T1000 (cell line): ENCODE results near the gene DRAM1.
"Not testable (repeated sequence)": the region's sequence is repeated elsewhere in the genome, so short reads cannot be mapped to it uniquely, and the experiment has no call there.

Source experiments
- DNase-seq: peaks from one replicate; lab custom pipeline; 2025; ENCODE audit warnings: mixed read lengths; lab: John Stamatoyannopoulos, UW

DRAM1 gene

DNA sequence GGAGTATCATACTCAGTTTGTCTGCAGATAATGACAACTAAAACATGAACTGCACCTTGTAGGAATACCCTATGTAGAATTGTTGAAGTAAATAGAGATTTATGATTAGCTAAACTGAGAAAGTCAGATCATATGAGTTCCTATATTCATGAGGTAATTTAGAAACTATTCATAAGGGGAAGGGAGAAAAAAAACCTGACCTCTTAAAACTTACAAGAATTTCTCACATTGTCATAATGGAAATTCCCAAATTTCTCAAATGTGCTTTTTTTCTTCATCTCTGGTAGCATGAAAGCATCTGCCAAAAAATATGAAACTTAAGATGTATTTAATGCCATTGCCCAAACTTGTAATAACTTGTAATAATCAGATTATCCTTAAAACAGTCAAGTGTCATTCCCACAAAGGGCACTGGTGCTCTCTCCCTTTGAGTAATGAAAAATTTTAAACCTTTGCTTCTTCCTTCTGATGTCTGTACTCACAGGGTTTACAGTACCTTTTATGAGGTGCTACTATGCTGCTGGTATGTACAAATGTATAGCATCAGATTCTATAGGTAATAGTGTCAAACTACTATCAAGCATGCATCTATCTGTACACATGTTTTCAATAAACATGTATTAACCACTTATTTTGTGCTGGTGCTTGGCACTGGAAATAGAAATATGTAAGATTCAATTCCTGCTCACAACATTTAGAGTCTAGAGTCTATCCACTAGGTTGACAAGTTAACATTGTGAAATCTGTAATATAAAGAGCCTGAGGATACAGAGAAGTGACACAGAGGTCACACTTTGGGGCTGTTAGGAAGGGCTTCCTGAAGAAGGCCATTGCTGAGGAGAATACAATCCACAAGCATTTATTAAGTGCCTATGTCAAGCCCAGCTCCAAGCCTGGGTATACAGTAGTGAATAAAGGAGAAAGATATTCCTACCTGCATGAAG is 17.4 kb upstream of the DRAM1 start:
- no peak for DNase-seq

DNA sequence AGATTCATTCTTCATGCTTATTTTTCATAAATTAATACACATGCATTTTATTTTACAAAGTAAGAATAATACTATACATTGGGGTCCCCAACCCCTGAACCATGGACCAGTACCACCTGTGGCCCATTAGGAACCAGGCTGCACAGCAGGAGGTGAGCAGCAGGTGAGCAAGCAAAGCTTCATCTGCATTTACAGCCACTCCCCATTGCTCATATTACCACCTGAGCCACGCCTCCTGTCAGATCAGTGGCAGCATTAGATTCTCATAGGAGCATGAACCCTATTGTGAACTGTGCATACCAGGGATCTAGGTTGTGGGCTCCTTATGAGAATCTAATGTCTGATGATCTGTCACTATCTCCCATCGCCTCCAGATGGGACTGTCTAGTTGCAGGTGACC is 15.7 kb upstream of the DRAM1 start:
- not testable (repeated sequence) for DNase-seq

DNA sequence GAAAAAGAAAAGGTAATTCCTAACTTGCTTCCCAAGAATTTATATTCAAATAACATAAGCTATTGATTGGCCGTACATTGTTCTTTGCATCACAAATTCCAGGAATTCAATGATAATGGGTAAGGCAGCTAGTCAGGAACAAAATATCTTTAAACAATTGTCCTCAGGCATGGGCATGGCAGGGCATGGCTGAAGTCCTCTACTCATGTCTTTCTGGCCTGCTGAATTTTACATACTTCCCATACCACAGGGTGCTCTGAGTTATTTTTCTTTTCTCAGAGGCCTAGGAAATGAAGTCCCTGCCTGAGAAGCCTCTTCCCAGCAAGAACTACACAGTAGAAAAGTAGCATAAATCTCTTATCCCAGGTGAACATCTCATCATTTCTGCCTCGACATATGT is 15.1 kb upstream of the DRAM1 start:
- DNase-seq, result no peak

DNA sequence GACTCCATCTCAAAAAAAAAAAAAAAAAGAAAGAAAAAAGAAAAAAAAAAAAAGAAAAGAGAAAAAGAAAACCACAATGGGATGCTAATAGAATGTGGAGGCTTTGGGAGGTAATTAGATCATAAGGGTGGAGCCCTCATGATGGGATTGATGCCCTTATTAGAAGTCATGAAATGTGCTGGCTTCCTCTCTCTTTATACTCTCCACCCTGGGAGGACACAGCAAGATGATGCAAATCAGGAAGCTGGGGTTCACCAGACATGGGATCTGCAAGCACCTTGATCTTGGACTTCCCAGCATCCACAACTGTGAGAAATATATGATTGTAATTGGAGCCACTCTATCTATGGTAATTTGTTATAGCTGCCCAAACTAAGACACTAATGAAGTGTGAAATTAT is 13.4 kb upstream of the DRAM1 start:
- DNase-seq, result no peak

DNA sequence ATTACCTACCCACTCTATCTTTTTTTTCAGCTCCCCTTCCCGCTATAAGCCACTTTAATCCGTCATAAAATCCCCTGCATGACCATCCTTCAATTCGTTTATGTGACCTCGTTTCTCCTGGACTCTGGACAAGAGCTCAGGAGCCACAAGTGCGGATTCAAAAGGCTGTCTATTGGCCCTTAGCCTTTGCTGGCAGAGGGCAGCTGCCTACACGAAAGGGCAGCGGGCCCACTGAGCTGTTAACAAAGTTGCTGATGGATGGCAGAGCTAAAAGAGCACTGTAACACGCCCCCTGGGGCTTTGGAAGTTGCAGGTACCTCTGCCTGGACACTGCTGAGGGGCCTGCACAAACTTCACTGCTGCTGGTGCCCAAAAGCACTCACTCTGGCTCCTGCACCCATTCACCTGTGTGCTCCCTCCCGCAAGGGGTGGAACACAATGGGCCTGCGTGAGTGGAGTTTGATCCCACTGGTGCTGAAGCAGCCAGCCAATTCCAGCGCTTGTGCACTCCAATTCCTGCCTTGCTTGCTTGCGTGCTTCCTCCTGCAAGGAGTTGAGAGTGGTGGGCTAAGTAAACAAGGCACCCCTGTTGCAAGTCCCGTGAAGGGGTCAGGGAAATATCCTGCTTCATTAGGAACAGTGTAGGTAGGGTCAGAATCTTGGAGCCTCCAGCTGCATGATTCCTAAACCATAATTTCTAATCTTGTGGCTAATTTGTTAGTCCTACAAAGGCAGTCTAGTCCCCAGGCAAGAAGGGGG is 10.6 kb upstream of the DRAM1 start:
- DNase-seq, result no peak

DNA sequence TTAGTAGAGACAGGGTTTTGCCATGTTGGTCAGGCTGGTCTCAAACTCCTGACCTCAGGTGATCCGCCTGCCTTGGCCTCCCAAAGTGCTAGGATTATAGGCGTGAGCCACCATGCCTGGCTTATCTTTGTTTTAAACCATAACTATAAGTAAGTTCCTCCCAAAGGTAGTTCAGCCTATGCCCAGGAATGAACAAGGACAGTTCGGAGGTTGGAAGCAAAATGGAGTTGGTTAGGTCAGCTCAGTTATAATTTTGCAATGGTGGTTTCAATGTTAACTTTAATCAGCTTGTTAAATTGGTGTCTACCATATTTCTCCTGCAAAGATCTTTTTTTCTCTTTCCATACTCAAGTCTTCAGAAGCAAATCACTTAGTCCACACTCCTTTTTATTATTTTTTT is 9.8 kb upstream of the DRAM1 start:
- DNase-seq, result not testable (repeated sequence)

DNA sequence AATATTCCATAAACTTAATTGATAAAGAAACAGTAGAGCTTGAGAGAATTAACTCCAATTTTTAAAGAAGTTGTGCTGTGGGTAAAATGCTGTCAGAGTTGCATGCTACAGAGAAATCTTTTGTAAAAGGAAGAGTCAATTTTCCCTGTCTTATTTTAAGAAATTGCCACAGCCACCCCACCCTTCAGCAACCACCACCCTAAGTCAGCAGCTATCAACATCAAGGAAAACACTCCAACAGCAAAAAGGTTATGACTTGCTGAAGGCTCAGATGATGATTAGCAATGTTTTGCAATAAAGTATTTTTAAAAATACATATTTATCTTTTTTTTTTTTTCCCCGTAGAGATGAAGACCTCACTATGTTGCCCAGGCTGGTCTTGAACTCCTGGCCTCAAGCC is 6.5 kb upstream of the DRAM1 start:
- DNase-seq, result no peak

DNA sequence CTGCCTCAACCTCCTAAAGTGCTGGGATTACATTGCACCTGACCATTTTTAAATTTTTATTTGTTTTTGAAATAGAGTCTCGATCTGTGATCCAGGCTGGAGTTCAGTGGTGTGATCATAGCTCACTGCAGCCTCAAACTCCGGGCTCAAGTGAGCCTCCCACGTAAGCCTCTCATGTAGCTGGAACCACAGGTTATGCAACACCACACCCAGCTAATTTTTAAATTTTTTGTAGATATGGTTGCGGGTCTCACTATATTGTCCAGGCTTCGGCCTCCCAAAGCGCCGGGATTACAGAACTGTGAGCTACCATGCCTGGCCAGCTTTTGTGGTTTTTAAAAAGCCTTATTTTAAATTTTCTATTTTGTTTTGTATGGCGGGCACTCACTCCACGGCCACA is 2.2 kb upstream of the DRAM1 start:
- no peak for DNase-seq

DNA sequence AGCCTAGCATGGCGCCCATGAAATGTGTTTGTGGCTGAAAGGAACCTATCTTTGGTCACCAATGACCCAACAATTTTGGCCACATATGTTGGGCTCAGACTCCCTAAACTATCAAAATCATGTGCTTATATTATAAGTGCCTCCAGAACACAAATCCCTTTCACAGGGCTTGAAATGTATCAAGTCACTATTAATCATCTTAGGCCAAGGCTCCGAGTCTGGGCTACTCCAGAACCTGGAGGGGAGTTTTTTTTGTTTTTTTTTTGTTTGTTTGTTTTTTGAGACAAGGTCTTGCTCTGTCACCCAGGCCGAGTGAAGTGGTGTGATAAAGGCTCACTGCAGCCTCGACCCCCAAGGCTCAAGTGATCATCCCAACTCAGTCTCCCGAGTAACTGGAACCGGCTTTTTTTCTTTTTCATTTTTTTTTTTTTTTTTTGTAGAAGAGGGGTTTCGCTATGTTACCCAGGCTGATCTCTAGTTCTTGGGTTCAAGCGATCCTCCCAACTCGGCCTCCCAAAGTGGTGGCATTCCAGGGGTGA is 989 bp upstream of the DRAM1 start:
- DNase-seq, result no peak

DNA sequence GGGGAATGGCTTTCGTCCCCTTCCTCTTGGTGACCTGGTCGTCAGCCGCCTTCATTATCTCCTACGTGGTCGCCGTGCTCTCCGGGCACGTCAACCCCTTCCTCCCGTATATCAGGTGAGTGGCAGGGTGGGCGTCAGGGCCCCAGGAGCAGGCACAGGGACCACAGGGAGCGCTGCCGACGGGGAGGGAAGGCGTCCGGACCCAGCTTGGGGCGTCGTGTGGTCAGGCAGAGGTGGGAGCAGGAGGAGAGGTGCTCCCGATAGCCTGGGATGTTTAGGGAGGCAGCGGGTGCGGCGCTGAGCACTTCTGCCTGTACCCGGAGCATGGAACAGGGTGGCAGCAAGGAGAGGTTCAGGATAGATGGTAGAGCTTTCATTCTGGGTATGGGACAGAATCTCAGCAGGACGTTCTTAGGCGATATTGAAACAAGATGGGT is 444 bp downstream of the DRAM1 start:
- DNase-seq, result no peak

DNA sequence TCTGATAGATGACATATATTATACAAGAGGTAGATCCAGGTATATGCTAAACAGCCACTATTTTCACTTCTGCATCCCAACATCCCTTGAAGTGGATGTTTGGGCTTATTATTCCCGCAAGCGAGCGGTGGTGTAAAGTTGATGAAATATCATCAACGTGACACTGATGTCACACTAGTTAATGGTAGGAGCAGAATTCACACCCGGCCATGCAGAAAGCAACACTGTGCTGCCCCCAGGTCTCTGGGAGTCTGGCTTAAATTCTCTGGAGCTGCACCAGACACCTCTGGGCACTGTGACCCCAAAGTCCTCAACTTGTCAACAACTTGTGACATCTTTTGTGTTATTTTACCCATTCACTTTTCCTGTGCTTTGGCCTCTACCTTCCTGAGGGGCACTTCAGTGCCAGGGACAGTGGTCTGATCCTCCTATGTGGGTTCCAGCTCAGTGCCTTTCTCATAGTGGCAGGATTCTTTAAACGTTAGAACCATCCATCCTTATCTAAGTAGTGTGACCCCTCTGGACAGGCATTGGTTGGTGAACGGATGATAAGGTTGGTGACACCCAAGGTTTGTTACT is 952 bp downstream of the DRAM1 start:
- no peak for DNase-seq

DNA sequence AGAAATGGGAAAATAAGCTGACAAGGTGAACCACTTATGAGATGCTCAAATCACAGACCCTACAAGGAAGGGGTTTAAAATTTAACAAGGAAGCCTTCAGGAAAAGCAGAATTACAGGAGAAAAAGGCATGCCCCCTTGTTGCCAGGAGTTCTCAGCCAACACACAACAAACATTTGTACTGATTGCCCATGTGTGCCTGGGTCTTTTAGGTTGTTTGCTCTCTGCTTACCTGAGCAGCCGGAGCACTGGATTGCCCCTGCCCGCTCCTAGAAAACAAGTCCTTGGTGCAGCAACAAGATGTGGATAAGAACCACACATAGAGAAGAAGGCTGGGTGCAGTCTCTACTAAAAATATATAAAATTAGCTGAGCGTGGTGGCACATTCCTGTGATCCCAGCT is 3.4 kb downstream of the DRAM1 start:
- no peak for DNase-seq

DNA sequence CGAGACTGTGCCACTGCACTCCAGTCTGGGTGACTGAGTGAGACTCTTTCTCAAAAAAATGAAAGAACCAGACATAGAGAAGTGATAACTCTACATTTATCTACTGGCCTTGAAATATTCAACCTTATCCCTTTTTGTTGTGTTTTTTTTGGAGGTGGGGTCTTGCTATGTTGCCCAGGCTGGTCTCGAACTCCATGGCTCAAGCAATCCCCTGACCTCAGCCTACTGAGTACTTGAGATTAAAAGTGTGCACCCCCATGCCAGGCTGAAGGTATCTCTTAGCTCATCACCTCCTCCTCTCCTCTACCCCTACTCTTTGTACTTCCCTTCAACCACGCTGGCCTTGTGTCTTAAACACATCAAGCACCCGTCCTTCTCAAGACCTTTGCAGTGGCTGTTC is 3.8 kb downstream of the DRAM1 start:
- DNase-seq, result no peak

DNA sequence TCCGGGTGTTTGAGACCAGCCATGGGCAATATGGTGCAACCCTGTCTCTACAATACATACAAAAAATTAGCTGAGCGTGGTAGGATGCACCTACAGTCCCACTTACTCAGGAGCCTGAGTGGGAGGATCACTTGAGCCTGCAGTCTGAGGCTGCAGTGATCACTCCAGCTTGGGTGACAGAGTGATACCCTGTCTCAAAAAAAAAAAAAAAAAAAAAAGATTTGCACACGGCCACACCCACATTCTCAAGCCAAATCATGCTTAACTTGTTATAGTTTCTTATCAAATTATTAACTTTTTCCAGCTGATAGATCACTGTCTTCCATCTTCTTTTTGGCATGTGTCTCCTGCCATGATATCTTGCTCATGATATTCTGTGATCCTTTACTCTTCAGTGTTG is 6.8 kb downstream of the DRAM1 start:
- DNase-seq, result no peak

DNA sequence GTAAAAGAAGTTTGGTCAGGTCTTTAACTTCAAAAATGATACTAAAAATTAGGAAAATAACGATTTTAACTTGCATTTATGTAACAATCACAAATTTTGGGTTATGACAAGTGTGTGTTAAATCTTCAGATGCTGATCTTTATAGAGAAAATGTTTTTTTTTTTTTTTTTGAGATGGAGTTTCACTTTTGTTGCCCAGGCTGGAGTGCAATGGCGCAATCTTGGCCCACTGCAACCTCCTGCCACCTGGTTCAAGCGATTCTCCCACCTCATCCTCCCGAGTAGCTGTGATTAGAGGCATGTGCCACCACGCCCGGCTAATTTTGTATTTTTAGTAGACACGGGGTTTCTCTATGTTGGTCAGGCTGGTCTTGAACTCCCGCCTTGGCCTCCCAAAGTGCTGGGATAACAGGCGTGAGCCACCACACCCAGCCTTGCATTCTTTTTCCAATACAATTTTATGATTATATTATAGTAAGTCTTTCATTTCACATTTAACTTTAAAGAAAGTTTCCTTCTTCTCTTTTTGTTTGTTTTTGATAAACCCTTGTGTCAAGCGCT is 7.5 kb downstream of the DRAM1 start:
- DNase-seq, result not testable (repeated sequence)

DNA sequence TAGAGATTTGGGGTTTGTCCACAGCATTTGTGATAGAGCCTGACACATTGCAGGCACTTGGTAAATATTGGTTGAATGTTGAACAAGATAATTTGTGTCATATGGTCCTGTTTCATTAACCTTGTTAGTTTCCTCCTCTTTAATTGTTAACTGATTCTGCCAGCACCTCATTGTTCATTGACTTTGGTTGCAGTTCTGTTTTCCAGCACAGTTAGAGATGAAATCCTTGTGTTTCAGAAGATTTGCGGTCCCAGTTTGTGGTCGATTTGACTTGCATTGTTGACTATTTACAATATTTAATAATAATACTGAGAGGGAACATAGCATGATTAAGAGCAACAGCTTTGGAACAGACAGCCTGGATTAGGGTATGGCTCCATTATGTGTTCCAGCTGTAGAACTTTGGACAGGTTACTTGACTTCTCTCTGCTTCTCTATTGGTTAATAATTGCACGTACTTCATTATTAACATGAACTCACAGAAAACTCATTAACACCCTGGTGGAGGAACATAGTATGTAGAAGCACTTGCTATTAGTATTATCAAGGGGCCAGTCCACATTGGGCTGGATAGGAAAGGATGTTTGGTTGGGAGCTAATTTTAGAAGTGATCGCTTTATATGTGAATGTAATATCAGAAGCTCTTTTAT is 8.7 kb downstream of the DRAM1 start:
- DNase-seq, result no peak

DNA sequence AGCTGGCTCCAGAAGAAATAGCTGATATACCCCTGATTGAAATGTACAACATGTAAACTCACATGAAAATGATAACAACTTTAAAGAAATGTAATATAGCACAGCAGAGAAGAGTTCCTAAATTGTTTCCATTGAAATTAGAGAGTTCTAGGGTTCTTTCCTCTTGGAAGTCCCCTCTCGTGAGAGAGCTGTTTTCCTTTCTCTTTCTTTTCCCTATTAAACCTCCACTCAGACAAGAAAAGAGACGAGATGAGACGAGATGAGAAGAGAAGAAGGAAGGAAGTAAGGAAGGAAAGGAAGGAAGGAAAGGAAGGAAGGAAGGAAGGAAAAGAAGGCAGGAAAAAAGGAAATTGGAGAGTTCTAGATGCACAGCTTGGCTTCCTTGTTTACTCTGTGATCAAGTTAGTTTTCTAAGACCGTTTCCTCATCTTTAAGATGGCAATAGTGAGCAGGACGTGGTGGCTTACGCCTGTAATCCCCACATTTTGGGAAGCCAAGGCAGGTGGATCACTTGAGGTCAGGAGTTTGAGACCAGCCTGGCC is 11.9 kb downstream of the DRAM1 start:
- no peak for DNase-seq

DNA sequence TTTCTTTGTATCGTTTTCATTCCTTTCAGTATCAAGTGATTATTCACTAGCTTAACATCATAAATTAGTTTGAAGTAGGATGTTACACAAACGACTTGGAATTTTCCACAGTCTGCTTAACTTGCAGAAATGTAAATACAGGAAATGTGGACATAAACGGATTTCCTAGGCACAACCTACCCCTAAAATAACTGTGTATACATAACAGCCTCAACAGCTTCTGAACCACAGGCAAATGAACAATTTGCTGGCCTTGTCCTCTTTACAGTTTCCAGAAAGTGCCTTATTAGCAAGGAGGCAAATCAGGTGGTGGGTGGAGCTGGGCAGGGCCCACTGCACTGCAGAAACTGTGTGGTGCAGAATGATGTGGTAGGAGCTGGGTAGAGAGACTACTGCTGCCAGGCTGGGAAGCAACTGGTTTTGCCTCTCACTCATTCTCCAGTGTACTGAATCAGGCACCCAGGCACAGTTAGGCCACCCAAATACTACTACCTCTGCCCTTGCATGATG is 14.1 kb downstream of the DRAM1 start:
- no peak for DNase-seq

DNA sequence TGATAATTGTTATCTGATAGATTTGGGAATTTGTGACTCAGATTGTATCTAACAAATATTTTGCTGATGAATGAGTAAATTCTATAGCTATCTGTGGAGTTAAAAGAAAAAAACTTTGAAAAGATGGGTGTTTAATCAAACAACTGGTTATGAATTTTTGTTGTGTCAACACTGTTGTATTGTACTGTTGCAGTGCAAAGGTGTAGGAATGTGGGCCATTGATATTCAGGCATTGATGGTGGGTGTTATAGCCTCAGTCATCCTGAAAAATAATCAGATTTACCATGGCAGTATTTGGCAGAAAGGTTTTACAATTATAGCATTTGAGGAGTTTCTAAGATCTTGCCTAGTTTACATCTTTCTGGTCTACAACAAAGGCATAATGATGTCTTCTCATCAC is 15.4 kb downstream of the DRAM1 start:
- no peak for DNase-seq

DNA sequence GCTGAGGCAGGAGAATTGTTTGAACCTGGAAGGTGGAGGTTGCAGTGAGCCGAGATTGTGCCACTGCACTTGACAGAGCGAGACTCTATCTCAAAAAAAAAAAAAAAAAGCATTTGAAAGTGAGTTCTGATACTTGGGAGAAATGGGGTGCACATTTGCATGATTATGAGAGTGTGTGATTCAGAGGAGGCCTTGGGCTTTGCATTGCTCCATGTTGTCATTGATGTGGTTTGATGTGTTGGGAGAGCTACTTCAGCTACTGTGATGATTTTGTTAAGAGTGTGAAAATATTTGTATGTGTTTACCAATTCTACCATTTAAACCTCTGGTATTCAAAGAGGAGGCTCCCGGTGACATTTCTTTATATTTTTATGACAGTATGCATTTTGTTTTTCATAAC is 24.4 kb downstream of the DRAM1 start:
- DNase-seq, result no peak

DNA sequence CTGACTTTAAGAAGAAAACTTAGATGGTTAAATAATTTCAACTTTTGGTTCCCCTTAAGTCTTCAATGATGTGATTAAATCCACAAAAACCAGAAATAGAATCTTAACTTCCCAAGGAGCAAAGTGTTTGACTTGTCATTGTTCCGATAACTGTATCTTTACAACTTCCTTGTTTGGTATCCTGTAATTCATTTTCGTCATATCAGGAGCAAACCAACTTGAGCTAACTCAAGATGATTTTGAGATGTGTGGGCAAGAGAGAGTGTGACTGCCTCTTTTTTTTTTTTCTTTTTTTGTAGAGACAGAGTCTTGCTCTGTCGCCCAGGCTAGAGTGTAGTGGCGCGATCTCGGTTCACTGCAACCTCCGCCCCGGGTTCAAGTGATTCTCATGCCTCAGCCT is 25.3 kb downstream of the DRAM1 start:
- DNase-seq, result no peak
